Bone marrow (tissue), 2 donors: ENCODE measurements around the gene PJVK.

Source experiments
- DNase-seq, 2 donors: peaks; one replicate each; lab custom pipeline; 2025; lab: John Stamatoyannopoulos, UW

The PJVK gene

DNA sequence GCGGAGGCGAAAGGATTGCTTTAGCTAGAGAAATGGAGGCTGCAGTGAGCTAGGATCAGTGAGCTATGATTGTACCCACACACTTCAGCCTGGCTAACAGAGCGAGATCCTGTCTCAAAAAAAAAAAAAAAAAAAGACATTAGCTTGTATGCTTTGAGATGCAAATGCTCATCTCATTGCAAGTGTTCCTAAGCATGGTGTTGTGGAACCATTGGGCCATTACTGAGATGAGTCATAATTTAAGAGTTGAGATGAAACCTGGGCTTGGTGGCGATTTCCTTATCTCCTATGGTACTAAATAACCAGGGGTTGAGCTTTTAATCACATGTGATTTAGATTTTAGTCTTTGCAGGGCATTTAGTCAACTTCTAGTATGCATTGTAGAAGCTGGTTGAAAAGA, 31.3 kb downstream of the PJVK start:
- no peak for DNase-seq

DNA sequence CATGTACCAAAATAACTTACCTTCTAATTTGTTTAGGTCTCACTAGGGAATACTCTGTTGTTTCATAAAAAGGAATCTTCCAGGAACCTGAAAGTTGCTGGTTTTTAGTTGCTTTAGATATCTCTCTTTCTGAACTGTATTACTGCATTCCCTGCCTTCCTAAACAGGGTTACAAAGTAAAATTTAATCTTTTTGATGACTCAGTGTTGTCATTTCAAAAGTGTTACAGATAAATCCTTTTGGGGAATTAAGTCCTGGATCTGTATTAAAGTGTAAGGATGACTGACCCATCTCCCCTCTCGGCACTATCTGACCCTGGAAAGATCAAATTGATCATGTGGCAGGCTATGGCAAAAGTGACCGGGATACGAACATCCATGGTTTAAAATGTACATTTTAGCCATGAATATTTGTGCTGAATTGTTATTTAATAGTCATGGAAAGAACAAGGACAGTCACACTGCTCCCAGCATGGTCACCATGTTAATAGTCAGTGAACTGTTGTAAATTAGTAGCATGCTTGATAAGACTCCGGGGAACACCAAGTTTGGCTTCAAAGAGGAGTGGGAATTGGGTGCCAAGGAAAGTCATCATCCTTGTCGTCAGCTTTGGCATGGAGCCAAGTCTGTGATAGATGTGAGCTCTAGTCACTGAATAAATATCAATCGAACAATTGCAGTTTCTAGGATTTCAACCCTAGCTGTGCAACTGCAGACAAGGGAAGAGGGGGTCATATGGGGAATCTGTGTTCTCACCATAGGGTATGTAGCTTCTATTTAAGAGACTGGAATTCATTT, 33.3 kb downstream of the PJVK start:
- DNase-seq, result no peak

DNA sequence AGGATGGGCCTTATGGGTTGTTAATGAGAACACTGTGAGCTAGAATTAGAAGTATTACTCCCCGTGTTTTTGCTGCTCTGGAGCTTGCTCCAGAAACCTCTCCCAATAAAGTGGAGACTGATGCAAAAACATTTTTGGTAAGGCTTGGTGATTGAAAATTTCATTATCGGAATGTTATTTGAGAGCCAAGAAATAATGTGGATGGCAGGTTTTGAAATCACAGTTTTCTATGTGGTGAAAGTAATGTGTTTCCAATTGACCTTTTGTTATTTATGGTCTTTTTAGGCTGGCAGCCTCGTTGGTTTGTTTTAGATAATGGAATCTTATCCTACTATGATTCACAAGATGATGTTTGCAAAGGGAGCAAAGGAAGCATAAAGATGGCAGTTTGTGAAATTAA, 34.2 kb downstream of the PJVK start:
- no peak for DNase-seq

DNA sequence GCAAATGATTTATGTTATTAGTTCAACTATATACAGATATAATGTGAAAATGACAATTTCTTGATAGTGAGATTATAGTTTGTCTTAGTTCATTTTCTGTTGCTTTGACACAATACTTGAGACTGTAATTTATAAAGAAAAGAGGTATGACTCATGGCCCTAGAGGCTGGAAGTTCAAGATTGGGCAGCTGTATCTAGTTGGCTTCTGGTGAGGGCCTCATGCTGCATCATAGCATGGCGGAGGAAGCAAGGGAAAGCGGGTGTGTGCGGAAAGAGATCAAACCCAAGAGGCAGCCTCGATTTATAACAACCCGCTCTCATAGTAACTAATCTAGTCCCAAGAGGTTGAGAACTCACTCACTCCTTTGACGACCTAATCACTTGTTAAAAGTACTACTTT, 40.4 kb downstream of the PJVK start:
- no peak for DNase-seq

DNA sequence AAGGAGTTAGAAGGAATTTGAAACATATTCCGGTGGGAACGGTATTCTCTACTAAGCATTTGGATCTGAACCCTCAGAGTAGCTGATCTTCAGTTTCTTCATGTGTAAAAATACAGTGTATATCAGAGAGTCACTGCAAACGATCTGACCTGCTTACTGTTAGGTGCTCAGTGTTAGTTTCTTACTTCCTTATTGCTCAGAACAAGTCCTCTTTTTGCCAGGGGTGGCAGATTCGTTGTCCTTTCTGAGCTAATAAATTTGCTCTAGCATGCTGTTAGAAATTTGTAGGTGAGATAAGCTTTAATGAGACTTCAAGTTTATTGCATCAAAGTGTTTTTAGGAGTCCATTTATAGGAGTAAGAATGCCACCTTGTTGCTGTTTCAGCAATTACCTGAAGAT, 44.9 kb downstream of the PJVK start:
- DNase-seq, result no peak

- no peak for DNase-seq
These were observed 47.0 kb downstream of the PJVK start for GRCh38 chr2:178498137-178498536.

- DNase-seq, result no peak
These were observed 48.5 kb downstream of the PJVK start for GRCh38 chr2:178499640-178500039.

- no peak for DNase-seq
These were observed 51.6 kb downstream of the PJVK start for GRCh38 chr2:178502751-178503150.

- no peak for DNase-seq
These were observed 54.9 kb downstream of the PJVK start for GRCh38 chr2:178506101-178506500.

GRCh38 chr2:178506524-178506923, 55.3 kb downstream of the PJVK start:
- DNase-seq, result no peak

- DNase-seq, result no peak
These were observed 55.8 kb downstream of the PJVK start for GRCh38 chr2:178506949-178507348.

DNA sequence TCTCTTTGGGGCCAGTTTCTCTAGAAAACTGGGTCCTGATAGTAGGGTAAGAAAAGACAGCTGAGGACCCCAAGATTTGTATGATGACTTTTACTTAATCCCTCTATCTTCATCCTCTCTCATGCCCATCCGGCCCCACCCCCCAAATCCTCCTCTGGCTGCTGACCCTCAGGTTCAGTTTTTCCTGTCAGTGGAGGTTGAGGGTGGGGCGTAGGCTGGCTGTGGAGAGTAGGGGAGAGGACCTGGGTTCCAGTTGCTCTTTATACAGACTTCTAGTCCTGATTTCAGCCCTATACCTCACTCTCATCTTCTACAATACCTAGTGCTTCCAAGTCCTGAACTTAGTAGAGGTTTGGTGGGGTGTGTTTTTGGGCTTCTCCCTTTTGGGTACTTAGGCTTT, 57.5 kb downstream of the PJVK start:
- no peak for DNase-seq

DNA sequence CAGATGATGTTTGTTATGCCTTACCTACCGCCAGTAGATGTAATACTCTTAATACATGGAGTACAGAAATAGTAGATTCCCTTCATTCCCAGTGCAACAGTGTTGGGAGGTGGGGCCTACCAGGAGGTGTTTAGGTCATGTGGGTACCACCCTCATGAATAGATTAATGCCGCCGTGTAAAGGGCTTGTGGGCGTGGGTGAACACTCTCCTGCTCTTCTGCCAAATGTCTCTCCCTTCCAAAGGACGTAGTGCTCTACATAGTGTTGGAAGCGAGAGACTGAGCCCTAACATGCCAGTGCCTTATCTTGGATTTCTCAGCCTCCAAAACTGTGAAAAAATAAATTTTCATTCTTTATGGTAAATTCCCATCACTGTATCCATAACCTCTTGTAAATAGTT, 59.2 kb downstream of the PJVK start:
- DNase-seq, result no peak
